K562 (cell line): Measurements from ENCODE around the gene DTX4. TPM values are rescaled to one million over a fixed set of nuclear protein-coding genes. Genes with fewer than 3 reads are reported as not detected.
A peak's percentile ranks its signal among the peaks of the same experiment; 100 is the strongest.

Experiments
- ARID2 ChIP-seq: fragments of 450-650 bp; IDR thresholded peaks from 2 replicates; pipeline ENCODE4 v1.6.1; 2017; ENCODE audit warnings: antibody characterized with exemption, mild to moderate bottlenecking
- BHLHE40 ChIP-seq: IDR thresholded peaks from 2 replicates; pipeline ENCODE4 v1.6.1; 2011; ENCODE audit warnings: low read length, improper control_type of control experiment
- BMI1 ChIP-seq: fragments of 150-350 bp; IDR thresholded peaks from 2 replicates; pipeline ENCODE4 v1.6.1; 2014; ENCODE audit warnings: low read length
- CEBPB ChIP-seq: fragments of 450-650 bp; IDR thresholded peaks from 2 replicates; pipeline ENCODE4 v1.6.1; 2016; ENCODE audit warnings: missing genetic modification characterization, missing compliant biosample characterization
- CTBP1 ChIP-seq: fragments of 450-650 bp; IDR thresholded peaks from 2 replicates; pipeline ENCODE4 v1.6.1; 2016; ENCODE audit warnings: borderline replicate concordance
- FOXP4 ChIP-seq: sonication (generic); formaldehyde crosslinking; IDR thresholded peaks from 2 replicates; pipeline ENCODE4 v1.8.0; 2022; ENCODE audit warnings: mild to moderate bottlenecking, missing genetic modification reagents, borderline replicate concordance
- HEY1 ChIP-seq: fragments of 250-450 bp; sonication (Bioruptor Pico); IDR thresholded peaks from 2 replicates; pipeline ENCODE4 v1.5.0; 2020; ENCODE audit warnings: mild to moderate bottlenecking, moderate library complexity, borderline replicate concordance
- HMG20B ChIP-seq: fragments of 250-450 bp; sonication (Bioruptor Pico); IDR thresholded peaks from 2 replicates; pipeline ENCODE4 v1.5.0; 2021; ENCODE audit warnings: mild to moderate bottlenecking
- JUND ChIP-seq, 2 experiments: IDR thresholded peaks; 2 replicates in 1 of 2; 3 replicates in 1 of 2; pipeline ENCODE4 v1.6.1; 2011; ENCODE audit warnings: borderline replicate concordance in 2 of 2, low read depth in 2 of 2, low read length in 2 of 2, improper control_type of control experiment in 1 of 2, missing biosample characterization in 1 of 2, missing genetic modification characterization in 1 of 2, missing genetic modification reagents in 1 of 2
- KDM4B ChIP-seq, 2 experiments: fragments of 450-650 bp in 1 of 2; sonication (generic) in 1 of 2; IDR thresholded peaks; 2 replicates each; pipeline ENCODE4 v1.6.1; 2016 to 2017; ENCODE audit warnings: borderline replicate concordance in 2 of 2, antibody characterized with exemption in 1 of 2, low read depth in 1 of 2, mild to moderate bottlenecking in 1 of 2
- KLF16 ChIP-seq: IDR thresholded peaks from 2 replicates; pipeline ENCODE4 v1.6.1; 2016; ENCODE audit warnings: antibody characterized with exemption
- POLR2B ChIP-seq: fragments of 450-650 bp; IDR thresholded peaks from 2 replicates; pipeline ENCODE4 v1.6.1; 2018; ENCODE audit warnings: low read depth; ENCODE audit not compliant: partially characterized antibody
- SIN3B ChIP-seq: fragments of 450-650 bp; IDR thresholded peaks from 2 replicates; pipeline ENCODE4 v1.6.1; 2017; ENCODE audit warnings: low read depth, mild to moderate bottlenecking, moderate library complexity
- SMARCB1 ChIP-seq: IDR thresholded peaks from 2 replicates; pipeline ENCODE4 v1.6.1; 2011; ENCODE audit warnings: improper control_type of control experiment, low read depth; ENCODE audit not compliant: insufficient read length
- TAF15 ChIP-seq: fragments of 200-400 bp; formaldehyde crosslinking; IDR thresholded peaks from 2 replicates; pipeline ENCODE4 v1.6.1; 2017; ENCODE audit warnings: mild to moderate bottlenecking, low read depth, low read length, moderate library complexity
- TRIM24 ChIP-seq, 2 experiments: fragments of 450-650 bp; IDR thresholded peaks; 2 replicates each; pipeline ENCODE4 v1.6.1; 2016
- ZKSCAN3 ChIP-seq: fragments of 250-450 bp; sonication (Bioruptor Pico); IDR thresholded peaks from 2 replicates; pipeline ENCODE4 v1.4.0; 2020
- ZKSCAN8 ChIP-seq: fragments of 200-800 bp; sonication (Bioruptor generic); IDR thresholded peaks from 2 replicates; pipeline ENCODE4 v1.6.1; 2016; ENCODE audit warnings: missing genetic modification characterization, missing compliant biosample characterization
- ZNF12 ChIP-seq: sonication (generic); formaldehyde crosslinking; IDR thresholded peaks from 2 replicates; pipeline ENCODE4 v1.4.0; 2020; ENCODE audit warnings: mild to moderate bottlenecking, missing genetic modification reagents
- ZNF24 ChIP-seq: fragments of 450-650 bp; IDR thresholded peaks from 2 replicates; pipeline ENCODE4 v1.6.1; 2016
- ZNF280A ChIP-seq: fragments of 450-650 bp; IDR thresholded peaks from 2 replicates; pipeline ENCODE4 v1.6.1; 2018; ENCODE audit warnings: mild to moderate bottlenecking, low read depth; ENCODE audit not compliant: partially characterized antibody
- ZNF280B ChIP-seq: fragments of 250-450 bp; sonication (Bioruptor Pico); IDR thresholded peaks from 2 replicates; pipeline ENCODE4 v1.5.1; 2021; ENCODE audit warnings: mild to moderate bottlenecking
- ZNF668 ChIP-seq: fragments of 250-450 bp; sonication (Bioruptor Pico); IDR thresholded peaks from 2 replicates; pipeline ENCODE4 v1.8.0; 2022; ENCODE audit warnings: mild to moderate bottlenecking, inconsistent platforms
- ZNF696 ChIP-seq: fragments of 250-450 bp; sonication (Bioruptor Pico); conservative IDR thresholded peaks from 2 replicates; pipeline ENCODE4 v1.4.0; 2020; ENCODE audit warnings: mild to moderate bottlenecking, moderate library complexity
- ZNF75A ChIP-seq: fragments of 450-650 bp; formaldehyde crosslinking; IDR thresholded peaks from 2 replicates; pipeline ENCODE4 v1.4.0; 2020; ENCODE audit warnings: mild to moderate bottlenecking
- ZNF76 ChIP-seq: fragments of 250-450 bp; sonication (Bioruptor Pico); IDR thresholded peaks from 2 replicates; pipeline ENCODE4 v1.4.0; 2020; ENCODE audit warnings: mild to moderate bottlenecking, moderate library complexity, borderline replicate concordance
- polyA plus RNA-seq, 8 experiments: library from polyadenylated mRNA; depleted of rRNA in 4 of 8; stranded (reverse) in 5 of 8; unstranded in 3 of 8; fragments of >200 nt; fragmentation: Nextera tagmentation in 2 of 8; fragmentation: Illumina TruSeq in 1 of 8; extraction: Ambion mirVana in 2 of 8; extraction: Trizol in 1 of 8; gene quantifications; 2 replicates each; pipeline versions ENCODE4 v1.2.1 to v1.2.3, GENCODE V29; 2011 to 2014; ENCODE audit warnings: inconsistent platforms in 1 of 8, missing spikeins in 1 of 8
- total RNA-seq, 7 experiments: library from RNA; depleted of rRNA in 6 of 7; stranded (reverse); fragments of >200 nt in 6 of 7; fragmentation: Illumina TruSeq in 2 of 7; extraction: Trizol in 2 of 7; gene quantifications; 2 replicates each; pipeline versions ENCODE4 v1.2.1 to v1.2.3, GENCODE V29; 2011 to 2021; ENCODE audit warnings: low replicate concordance in 1 of 7

DTX4 gene
- total and polyA plus RNA-seq, 9 of the 15 experiments (the other 6 are each of a cell fraction or from before 2014, with no cell fraction given): 0.03 to 0.47 (median 0.04) TPM; not detected in 4

- no peak for TF ChIP-seq ZNF280B
- TF ChIP-seq ZKSCAN3 (CRISPR knock-in tag): no peak
- TF ChIP-seq POLR2B: no peak
- peak; percentile 63 for TF ChIP-seq JUND (IDR thresholded peaks at IDR 0.05; ENCODE audit: borderline replicate concordance, low read depth, low read length)
- peak; percentile 68; the same call in 2 of the 3 replicates for TF ChIP-seq JUND (tag; IDR thresholded peaks at IDR 0.05; ENCODE audit: borderline replicate concordance, low read depth, low read length)
- peak; percentile 57; the same call in 1 of the 2 replicates for TF ChIP-seq BHLHE40
- TF ChIP-seq ZNF24: no peak
- TF ChIP-seq FOXP4 (CRISPR knock-in tag): no peak
- TF ChIP-seq ZNF668 (CRISPR knock-in tag): no peak
- no peak for TF ChIP-seq SIN3B
- TF ChIP-seq TRIM24 (IDR thresholded peaks at IDR 0.05): no peak
- TF ChIP-seq KLF16: no peak
- TF ChIP-seq ZNF76 (CRISPR knock-in tag): no peak
- no peak for TF ChIP-seq ZNF696 (CRISPR knock-in tag)
- no peak for TF ChIP-seq ZNF280A
- no peak for TF ChIP-seq SMARCB1
- TF ChIP-seq BMI1: no peak
- TF ChIP-seq CTBP1: peak; percentile 85
- no peak for TF ChIP-seq ZNF75A
- TF ChIP-seq TAF15: no peak
- TF ChIP-seq CEBPB (tag): peak; percentile 87
- TF ChIP-seq KDM4B (IDR thresholded peaks at IDR 0.05; ENCODE audit: borderline replicate concordance in 2 of 2, low read depth in 1 of 2): no peak
- no peak for TF ChIP-seq HMG20B (CRISPR knock-in tag)
- TF ChIP-seq ZKSCAN8 (CRISPR knock-in tag): no peak
- no peak for TF ChIP-seq ARID2
- TF ChIP-seq ZNF12 (CRISPR knock-in tag): no peak
- TF ChIP-seq HEY1: no peak
These were observed at the start of gene DTX4 (continued) for GRCh38 chr11:59171508-59172322.
